Measurements from ENCODE around the gene VAPB.
"Not testable (repeated sequence)": the region's sequence is repeated elsewhere in the genome, so short reads cannot be mapped to it uniquely, and the experiment has no call there.

VAPB gene

GRCh38 chr20:58372806-58373205, 16.2 kb upstream of the VAPB start:
- H3K27ac ChIP-seq: no peak overlapping the region
- TF ChIP-seq CTCF (conservative IDR thresholded peaks at IDR 0.05) (0 out of 2 replicates have a peak, but pooled peaks have one; percentile 7), ZFX (IDR thresholded peaks at IDR 0.05) (no peak)

- H3K27ac ChIP-seq: not testable (repeated sequence)
These were observed 15.7 kb upstream of the VAPB start for GRCh38 chr20:58373296-58373695.

GRCh38 chr20:58374027-58374850, 14.8 kb upstream of the VAPB start:
- H3K27ac ChIP-seq: no peak overlapping the region
- TF ChIP-seq ZFX (IDR thresholded peaks at IDR 0.05) (no peak), CTCF (conservative IDR thresholded peaks at IDR 0.05) (no peak)

GRCh38 chr20:58374906-58375758, 13.9 kb upstream of the VAPB start:
- TF ChIP-seq CTCF (conservative IDR thresholded peaks at IDR 0.05) (no peak), ZFX (IDR thresholded peaks at IDR 0.05) (no peak)
- H3K27ac ChIP-seq: no peak overlapping the region

- TF ChIP-seq CTCF (conservative IDR thresholded peaks at IDR 0.05) (no peak), ZFX (IDR thresholded peaks at IDR 0.05) (no peak)
- no peak overlapping the region for H3K27ac ChIP-seq
These were observed 13.2 kb upstream of the VAPB start for GRCh38 chr20:58375759-58376352.

- TF ChIP-seq ZFX (IDR thresholded peaks at IDR 0.05) (no peak), CTCF (conservative IDR thresholded peaks at IDR 0.05) (no peak)
- no peak overlapping the region for H3K27ac ChIP-seq
These were observed 12.0 kb upstream of the VAPB start for GRCh38 chr20:58377017-58377416.

- no peak for TF ChIP-seq ZFX (IDR thresholded peaks at IDR 0.05)
- TF ChIP-seq CTCF (conservative IDR thresholded peaks at IDR 0.05): no peak
- H3K27ac ChIP-seq: no peak overlapping the region
These were observed 11.1 kb upstream of the VAPB start for GRCh38 chr20:58377766-58378401.

Measured in C4-2B (cell line).